Measurements from ENCODE around the gene PCSK1N. TPM values are rescaled to one million over a fixed set of nuclear protein-coding genes. Genes with fewer than 3 reads are reported as not detected.

The PCSK1N gene
- total RNA-seq, 1 experiment from 2014 or later = 19.5 TPM

DNA sequence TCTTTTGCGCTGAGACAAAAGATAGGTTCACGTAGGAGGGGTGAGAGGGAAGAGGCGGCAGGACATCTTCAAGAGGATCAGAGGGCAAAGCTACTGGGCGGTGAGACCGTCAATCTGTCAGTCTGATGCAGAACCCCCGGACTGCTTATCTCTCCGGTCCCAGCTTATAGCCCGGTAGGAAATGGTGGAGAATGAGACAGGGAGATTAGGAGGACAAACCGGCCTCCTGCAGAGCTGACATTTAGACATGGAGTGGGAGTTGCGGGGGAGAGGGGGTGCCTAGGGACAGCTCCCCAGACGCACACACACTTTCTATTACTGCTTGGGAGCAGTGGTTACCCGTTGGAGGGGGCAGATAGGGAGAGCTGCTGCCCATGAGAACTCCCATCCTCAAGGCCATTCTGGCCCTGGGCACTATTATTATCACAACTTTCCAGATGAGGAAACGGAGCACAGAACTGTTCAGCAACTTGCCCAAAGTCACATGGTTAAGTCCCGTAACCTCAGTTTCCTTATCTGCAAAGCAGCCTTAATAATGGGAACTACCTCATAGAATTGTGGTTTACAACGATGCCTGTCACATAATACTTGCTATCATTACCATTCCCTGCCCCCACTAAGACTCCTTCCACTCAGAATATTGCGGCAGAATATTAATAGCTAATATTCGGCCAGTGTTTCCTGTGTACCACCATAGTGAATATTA, 34.7 kb downstream of the PCSK1N start:
- Histone ChIP-seq H3K9me3 (no peaks in the 10 kb centered on the region), H3K4me3 (ENCODE audit: low read depth, low read length) (peak overlapping the region; percentile 69), H3K27me3 (replicated peaks; ENCODE audit: control insufficient read depth, insufficient read depth, low read length) (no peaks in the 10 kb centered on the region), H3K4me1 (peaks cover 3% of the 10 kb centered on the region), H3K36me3 (ENCODE audit: control insufficient read depth, insufficient read depth, low read length) (no peaks in the 10 kb centered on the region; the same call in 1 of the 2 replicates)
- Mint-ChIP-seq H3K4me1 (ENCODE audit: low read depth, unreplicated experiment) (peaks cover 20% of the 10 kb centered on the region), H3K36me3 (ENCODE audit: insufficient read depth, unreplicated experiment) (peaks cover 27% of the 10 kb centered on the region), H3K9me3 (ENCODE audit: unreplicated experiment) (no peaks in the 10 kb centered on the region), H3K27ac (ENCODE audit: unreplicated experiment) (peak overlapping the region; percentile 99), H3K4me3 (ENCODE audit: unreplicated experiment) (peak overlapping the region; percentile 98), H3K27me3 (ENCODE audit: insufficient read depth, unreplicated experiment) (no peaks in the 10 kb centered on the region)
- DNase-seq = no peak
- BruUV-seq (replicated peaks) = TSS peak; percentile 95
- POLR2A ChIA-PET = interaction anchor here (1.3 to 1.8 kb wide), 3 partner anchors 63 to 158 kb away, joined by 9 to 22 read pairs (median 9); partner anchors contain the start of gene SLC35A2
- TF ChIP-seq CTCF (IDR thresholded peaks at IDR 0.05; ENCODE audit: insufficient read depth in 1 of 2, low read depth in 1 of 2, low read length in 1 of 2, severe bottlenecking in 1 of 2, unreplicated experiment in 1 of 2) = no peak
- CTCF ChIA-PET = interaction anchor here (0.6 to 1.1 kb wide), 2 partner anchors 35 to 355 kb away, joined by 3 to 4 read pairs; partner anchors contain the start of gene PCSK1N
- intact Hi-C loops (cut with micrococcal nuclease; ENCODE audit: unreplicated experiment) = loop anchor here (5.0 kb wide), 4 partner anchors 38 to 117 kb away; partner anchors contain the start of genes GLOD5, PIM2, PQBP1 and SUV39H1

GRCh38 chrX:48798318-48798717, 37.1 kb downstream of the PCSK1N start:
- no peak for TF ChIP-seq CTCF (IDR thresholded peaks at IDR 0.05; ENCODE audit: insufficient read depth in 1 of 2, low read depth in 1 of 2, low read length in 1 of 2, severe bottlenecking in 1 of 2, unreplicated experiment in 1 of 2)
- Histone ChIP-seq H3K4me1 (peaks cover 18% of the 10 kb centered on the region), H3K36me3 (ENCODE audit: control insufficient read depth, insufficient read depth, low read length) (no peaks in the 10 kb centered on the region), H3K4me3 (ENCODE audit: low read depth, low read length) (no peak overlapping the region), H3K9me3 (no peaks in the 10 kb centered on the region), H3K27me3 (replicated peaks; ENCODE audit: control insufficient read depth, insufficient read depth, low read length) (no peaks in the 10 kb centered on the region)
- H3K9me3 Mint-ChIP-seq (ENCODE audit: unreplicated experiment) = no peaks in the 10 kb centered on the region
- peaks cover 15% of the 10 kb centered on the region for H3K36me3 Mint-ChIP-seq (ENCODE audit: insufficient read depth, unreplicated experiment)
- intact Hi-C loops (cut with micrococcal nuclease; ENCODE audit: unreplicated experiment) = no loop called here
- no peaks in the 10 kb centered on the region for H3K27me3 Mint-ChIP-seq (ENCODE audit: insufficient read depth, unreplicated experiment)
- H3K4me3 Mint-ChIP-seq (ENCODE audit: unreplicated experiment) = no peak overlapping the region
- H3K27ac Mint-ChIP-seq (ENCODE audit: unreplicated experiment) = no peak overlapping the region
- DNase-seq = no peak
- BruUV-seq (replicated peaks) = no TSS peak
- CTCF ChIA-PET = no interaction called here
- POLR2A ChIA-PET = interaction anchor here (0.6 kb wide), 1 partner anchor 100 kb away, joined by 3 read pairs; no protein-coding TSS in a partner anchor
- peaks cover 20% of the 10 kb centered on the region for H3K4me1 Mint-ChIP-seq (ENCODE audit: low read depth, unreplicated experiment)

DNA sequence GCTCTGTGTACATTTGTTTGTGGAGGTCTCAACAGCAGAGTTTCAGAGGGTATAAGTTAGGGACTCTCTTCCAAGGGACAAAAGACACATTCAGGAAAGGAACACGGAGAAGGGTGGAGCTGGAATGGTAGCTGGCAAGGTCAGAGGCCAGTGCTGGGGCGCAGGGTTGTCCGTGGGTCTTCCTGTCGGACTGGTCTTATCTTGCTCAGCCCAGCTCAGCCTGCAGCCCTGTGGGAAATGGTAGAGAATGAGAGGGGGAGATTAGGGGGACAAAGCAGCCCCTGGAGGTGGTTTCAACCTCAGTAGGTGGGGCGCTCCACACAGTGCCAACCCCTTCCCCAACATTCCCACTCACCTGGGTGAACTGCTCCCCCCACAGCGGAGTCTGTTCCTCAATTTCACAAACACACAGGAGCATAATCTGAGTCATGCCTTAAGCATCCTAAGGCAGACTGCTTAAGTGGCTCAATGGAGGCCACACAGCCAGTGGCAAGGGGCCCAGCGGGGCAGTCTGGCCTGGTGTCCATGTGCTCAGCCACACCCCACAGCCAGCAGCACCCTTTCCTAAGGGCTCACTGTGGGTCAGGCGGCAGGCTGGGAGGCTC, 40.4 kb downstream of the PCSK1N start:
- Histone ChIP-seq H3K36me3 (ENCODE audit: control insufficient read depth, insufficient read depth, low read length) (no peaks in the 10 kb centered on the region), H3K27me3 (replicated peaks; ENCODE audit: control insufficient read depth, insufficient read depth, low read length) (no peaks in the 10 kb centered on the region), H3K9me3 (no peaks in the 10 kb centered on the region), H3K4me3 (ENCODE audit: low read depth, low read length) (no peak overlapping the region), H3K4me1 (peaks cover 18% of the 10 kb centered on the region)
- no TSS peak for BruUV-seq (replicated peaks)
- DNase-seq = peak; percentile 49 to 60
- Mint-ChIP-seq H3K4me3 (ENCODE audit: unreplicated experiment) (peak overlapping the region; percentile 48), H3K36me3 (ENCODE audit: insufficient read depth, unreplicated experiment) (no peaks in the 10 kb centered on the region), H3K4me1 (ENCODE audit: low read depth, unreplicated experiment) (peaks cover 11% of the 10 kb centered on the region), H3K27ac (ENCODE audit: unreplicated experiment) (peak overlapping the region; percentile 76), H3K27me3 (ENCODE audit: insufficient read depth, unreplicated experiment) (no peaks in the 10 kb centered on the region), H3K9me3 (ENCODE audit: unreplicated experiment) (no peaks in the 10 kb centered on the region)
- CTCF ChIA-PET = no interaction called here
- intact Hi-C loops (cut with micrococcal nuclease; ENCODE audit: unreplicated experiment) = no loop called here
- POLR2A ChIA-PET = no interaction called here
- no peak for TF ChIP-seq CTCF (IDR thresholded peaks at IDR 0.05; ENCODE audit: insufficient read depth in 1 of 2, low read depth in 1 of 2, low read length in 1 of 2, severe bottlenecking in 1 of 2, unreplicated experiment in 1 of 2)

Measured in Caco-2 (cell line).